Aorta (tissue), 5 donors: ENCODE results near the gene ALDH3A1. TPM values are rescaled to one million over a fixed set of nuclear protein-coding genes. Genes with fewer than 3 reads are reported as not detected.

Source experiments
- ATAC-seq: fragments of 200-7000 bp; cut with Tn5 transposase; one replicate; pipeline ENCODE4 v1.9.1; 2022; ENCODE audit warnings: moderate library complexity; ENCODE audit not compliant: low FRiP score
- DNase-seq, 2 donors: peaks; one replicate each; pipeline ENCODE4 v3.0.0-alpha.2; 2020
- H3K27ac ChIP-seq, 2 donors: one replicate each; pipeline ENCODE4 v1.5.1; 2013; ENCODE audit warnings: low read length in 2 of 2, mild to moderate bottlenecking in 2 of 2, moderate library complexity in 2 of 2, control low read depth in 1 of 2, inconsistent platforms in 1 of 2, low read depth in 1 of 2
- H3K27me3 ChIP-seq, 2 donors: one replicate each; pipeline ENCODE4 v1.6.1; 2013; ENCODE audit warnings: control low read depth in 1 of 2, low read length in 1 of 2, mild to moderate bottlenecking in 1 of 2, moderate library complexity in 1 of 2; ENCODE audit not compliant: insufficient read depth in 2 of 2, control insufficient read depth in 1 of 2
- H3K36me3 ChIP-seq, 2 donors: one replicate each; pipeline ENCODE4 v1.6.1; 2013; ENCODE audit warnings: control low read depth in 1 of 2, low read length in 1 of 2, mild to moderate bottlenecking in 1 of 2; ENCODE audit not compliant: insufficient read depth in 2 of 2, control insufficient read depth in 1 of 2
- H3K4me1 ChIP-seq, 2 donors: one replicate each; pipeline ENCODE4 v1.6.1; 2013; ENCODE audit warnings: low read length in 2 of 2, control low read depth in 1 of 2, mild to moderate bottlenecking in 1 of 2, moderate library complexity in 1 of 2; ENCODE audit not compliant: insufficient read depth in 2 of 2, control insufficient read depth in 1 of 2
- H3K4me3 ChIP-seq, 2 donors: one replicate each; pipeline ENCODE4 v1.5.1; 2013; ENCODE audit warnings: low read length in 2 of 2, control low read depth in 1 of 2, mild to moderate bottlenecking in 1 of 2
- H3K9me3 ChIP-seq: one replicate; pipeline ENCODE4 v1.6.1; 2013; ENCODE audit warnings: mild to moderate bottlenecking, low read length; ENCODE audit not compliant: control insufficient read depth
- WGBS, 2 donors: extraction: QIAGEN DNeasy Blood & Tissue Kit; methylation state at CpG; one replicate each; pipeline ENCODE4 v1.1.7; 2013; 5-methylcytosine and 5-hydroxymethylcytosine counted together
- intact Hi-C, 2 donors: fragments of 100-400 bp; cut with DNase I; formaldehyde crosslinking; loops; one replicate each; pipeline versions ENCODE4 v1.14.2 to v1.15.0; 2022
- polyA plus RNA-seq, 2 donors: library from polyadenylated mRNA; stranded (reverse); fragments of 200-250 nt; gene quantifications; one replicate each; pipeline ENCODE4 v1.2.3, GENCODE V29; 2013
- total RNA-seq, 2 donors: library from RNA; stranded (reverse); fragmentation: NEBNext Ultra II Directional; extraction: Animal tissue kit (Norgen Biotek cat#: 25700); gene quantifications; one replicate each; pipeline ENCODE4 v1.2.1, GENCODE V29; 2021
- donor health status: healthy with polysubstance abuse.
- donor health status: Bipolar disorder and iron deficiency.
- donor health status: DM: no; HTN: no; CAD: no.
- donor health status: DM: no; HTN: no; CAD: no.
- donor health status: DM: yes; HTN: yes; CAD: no.

ALDH3A1 gene
- total and polyA plus RNA-seq, 4 donors, result 0.27 to 2.4 (median 1.0) TPM

GRCh38 chr17:19738757-19739156 is 9.3 kb downstream of the ALDH3A1 start:
- intact Hi-C loops, result no loop called here
- no peaks in the 10 kb centered on the region for H3K36me3 ChIP-seq
- 97 to 98% methylated on average over 9 of the region's 9 CpGs for WGBS, 2 donors
- H3K4me3 ChIP-seq, result no peak overlapping the region
- H3K4me1 ChIP-seq, result no peaks in the 10 kb centered on the region
- no peak for DNase-seq
- no peak for ATAC-seq
- no peak overlapping the region for H3K27ac ChIP-seq
- H3K27me3 ChIP-seq, result no peaks in the 10 kb centered on the region
- no peaks in the 10 kb centered on the region for H3K9me3 ChIP-seq

GRCh38 chr17:19738073-19738449 is 10.0 kb downstream of the ALDH3A1 start:
- no peaks in the 10 kb centered on the region for H3K36me3 ChIP-seq
- H3K27ac ChIP-seq, result no peak overlapping the region
- no peaks in the 10 kb centered on the region for H3K4me1 ChIP-seq
- ATAC-seq, result peak; percentile 23
- intact Hi-C loops, result no loop called here
- no peak overlapping the region for H3K4me3 ChIP-seq
- WGBS, 2 donors, result 97 to 99% methylated on average over 14 of the region's 14 CpGs
- H3K9me3 ChIP-seq, result no peaks in the 10 kb centered on the region
- DNase-seq, result no peak
- H3K27me3 ChIP-seq, result no peaks in the 10 kb centered on the region

GRCh38 chr17:19737305-19738072 is 10.6 kb downstream of the ALDH3A1 start:
- 88 to 90% methylated on average over 15 of the region's 15 CpGs for WGBS, 2 donors
- DNase-seq (no peak), ATAC-seq (peak; percentile 3)
- Histone ChIP-seq H3K36me3 (no peaks in the 10 kb centered on the region), H3K9me3 (no peaks in the 10 kb centered on the region), H3K4me3 (no peak overlapping the region), H3K27me3 (no peaks in the 10 kb centered on the region), H3K27ac (no peak overlapping the region), H3K4me1 (no peaks in the 10 kb centered on the region)
- intact Hi-C loops, result no loop called here

GRCh38 chr17:19736071-19736470 is 12.0 kb downstream of the ALDH3A1 start:
- no peak overlapping the region for H3K4me3 ChIP-seq
- ATAC-seq (no peak), DNase-seq (no peak)
- no peaks in the 10 kb centered on the region for H3K4me1 ChIP-seq
- WGBS, 2 donors, result 77 to 78% methylated on average over 11 of the region's 11 CpGs
- H3K27me3 ChIP-seq, result no peaks in the 10 kb centered on the region
- H3K27ac ChIP-seq, result no peak overlapping the region
- H3K36me3 ChIP-seq, result no peaks in the 10 kb centered on the region
- intact Hi-C loops, result no loop called here
- H3K9me3 ChIP-seq, result no peaks in the 10 kb centered on the region

- H3K9me3 ChIP-seq, result no peaks in the 10 kb centered on the region
- WGBS, 2 donors, result 85 to 89% methylated on average over 11 of the region's 11 CpGs
- DNase-seq (no peak), ATAC-seq (no peak)
- no peaks in the 10 kb centered on the region for H3K36me3 ChIP-seq
- no peak overlapping the region for H3K4me3 ChIP-seq
- H3K27ac ChIP-seq, result no peak overlapping the region
- intact Hi-C loops, result no loop called here
- no peaks in the 10 kb centered on the region for H3K27me3 ChIP-seq
- no peaks in the 10 kb centered on the region for H3K4me1 ChIP-seq
These were observed 14.1 kb downstream of the ALDH3A1 start for GRCh38 chr17:19733953-19734526.

GRCh38 chr17:19731626-19732025 is 16.5 kb downstream of the ALDH3A1 start:
- no peaks in the 10 kb centered on the region for H3K9me3 ChIP-seq
- no peaks in the 10 kb centered on the region for H3K36me3 ChIP-seq
- no peaks in the 10 kb centered on the region for H3K27me3 ChIP-seq
- H3K4me3 ChIP-seq, result no peak overlapping the region
- intact Hi-C loops, result no loop called here
- WGBS, 2 donors, result 94 to 97% methylated on average over 11 of the region's 11 CpGs
- DNase-seq (peak in 1 of 2 donors; percentile 37), ATAC-seq (no peak)
- peaks cover 0 to 2% of the 10 kb centered on the region in 2 donors for H3K4me1 ChIP-seq
- H3K27ac ChIP-seq, result no peak overlapping the region

GRCh38 chr17:19730843-19731242 is 17.3 kb downstream of the ALDH3A1 start:
- no peak overlapping the region for H3K27ac ChIP-seq
- no peaks in the 10 kb centered on the region for H3K27me3 ChIP-seq
- no peaks in the 10 kb centered on the region for H3K9me3 ChIP-seq
- 42 to 45% methylated on average over 4 of the region's 4 CpGs for WGBS, 2 donors
- no peaks in the 10 kb centered on the region for H3K36me3 ChIP-seq
- intact Hi-C loops, result no loop called here
- no peak overlapping the region for H3K4me3 ChIP-seq
- DNase-seq, result peak in 1 of 2 donors; percentile 55
- ATAC-seq, result no peak
- peaks cover 0 to 2% of the 10 kb centered on the region in 2 donors for H3K4me1 ChIP-seq

- WGBS, 2 donors, result 96 to 97% methylated on average over 6 of the region's 6 CpGs
- H3K36me3 ChIP-seq, result no peaks in the 10 kb centered on the region
- H3K9me3 ChIP-seq, result no peaks in the 10 kb centered on the region
- no peak for ATAC-seq
- peaks cover 0 to 2% of the 10 kb centered on the region in 2 donors for H3K4me1 ChIP-seq
- H3K27me3 ChIP-seq, result no peaks in the 10 kb centered on the region
- no peak for DNase-seq
- intact Hi-C loops, result no loop called here
- H3K27ac ChIP-seq, result no peak overlapping the region
- no peak overlapping the region for H3K4me3 ChIP-seq
These were observed 18.2 kb downstream of the ALDH3A1 start for GRCh38 chr17:19729900-19730299.

GRCh38 chr17:19728084-19728495 is 20.0 kb downstream of the ALDH3A1 start:
- DNase-seq (peak; percentile 87 to 93), ATAC-seq (peak; percentile 77)
- intact Hi-C loops, result no loop called here
- H3K36me3 ChIP-seq, result no peaks in the 10 kb centered on the region
- H3K27me3 ChIP-seq, result no peaks in the 10 kb centered on the region
- H3K9me3 ChIP-seq, result no peaks in the 10 kb centered on the region
- peaks cover 0 to 2% of the 10 kb centered on the region in 2 donors for H3K4me1 ChIP-seq
- no peak overlapping the region for H3K4me3 ChIP-seq
- H3K27ac ChIP-seq, result peak overlapping the region in 1 of 2 donors; percentile 83
- WGBS, 2 donors, result 1 to 4% methylated on average over 7 of the region's 7 CpGs
